ENCODE results near the gene DYRK1A.

- TF ChIP-seq CTCF (IDR thresholded peaks at IDR 0.05; ENCODE audit: low read length), result peak; percentile 67
- TF ChIP-seq EZH2 (optimal IDR thresholded peaks at IDR 0.05; ENCODE audit: low read depth, low read length), result no peak
- no peak for TF ChIP-seq EZH2phosphoT487 (IDR thresholded peaks at IDR 0.05; ENCODE audit: low read length)
Measured at GRCh38 chr21:37563641-37564340, 197.2 kb downstream of the DYRK1A start.

All from MM.1S (cell line).